ENCODE data around the gene EIPR1. TPM values are rescaled to one million over a fixed set of nuclear protein-coding genes. Genes with fewer than 3 reads are reported as not detected.

EIPR1 gene
- total RNA-seq, 4 donors from 2014 or later: 13.8 to 19.0 (median 15.3) TPM

GRCh38 chr2:3388412-3388738 lies 10.8 kb upstream of the EIPR1 start:
- intact Hi-C loops (cut with DNase I): no loop called here
- H3K4me1 ChIP-seq: peaks cover 0 to 6% (median 0%) of the 10 kb centered on the region in 4 donors
- DNase-seq (ENCODE audit: extremely low spot score): no peak
- H3K4me3 ChIP-seq: no peak overlapping the region
- no peak for TF ChIP-seq POLR2A (IDR thresholded peaks at IDR 0.05; ENCODE audit: low read depth)
- H3K9me3 ChIP-seq: no peaks in the 10 kb centered on the region
- no peak overlapping the region for H3K27ac ChIP-seq (replicated peaks in 1 of 4)
- 95% methylated on average over 11 of the region's 31 CpGs for WGBS
- H3K27me3 ChIP-seq: no peaks in the 10 kb centered on the region
- H3K36me3 ChIP-seq: peaks cover 26 to 71% (median 48%) of the 10 kb centered on the region in 4 donors

DNA sequence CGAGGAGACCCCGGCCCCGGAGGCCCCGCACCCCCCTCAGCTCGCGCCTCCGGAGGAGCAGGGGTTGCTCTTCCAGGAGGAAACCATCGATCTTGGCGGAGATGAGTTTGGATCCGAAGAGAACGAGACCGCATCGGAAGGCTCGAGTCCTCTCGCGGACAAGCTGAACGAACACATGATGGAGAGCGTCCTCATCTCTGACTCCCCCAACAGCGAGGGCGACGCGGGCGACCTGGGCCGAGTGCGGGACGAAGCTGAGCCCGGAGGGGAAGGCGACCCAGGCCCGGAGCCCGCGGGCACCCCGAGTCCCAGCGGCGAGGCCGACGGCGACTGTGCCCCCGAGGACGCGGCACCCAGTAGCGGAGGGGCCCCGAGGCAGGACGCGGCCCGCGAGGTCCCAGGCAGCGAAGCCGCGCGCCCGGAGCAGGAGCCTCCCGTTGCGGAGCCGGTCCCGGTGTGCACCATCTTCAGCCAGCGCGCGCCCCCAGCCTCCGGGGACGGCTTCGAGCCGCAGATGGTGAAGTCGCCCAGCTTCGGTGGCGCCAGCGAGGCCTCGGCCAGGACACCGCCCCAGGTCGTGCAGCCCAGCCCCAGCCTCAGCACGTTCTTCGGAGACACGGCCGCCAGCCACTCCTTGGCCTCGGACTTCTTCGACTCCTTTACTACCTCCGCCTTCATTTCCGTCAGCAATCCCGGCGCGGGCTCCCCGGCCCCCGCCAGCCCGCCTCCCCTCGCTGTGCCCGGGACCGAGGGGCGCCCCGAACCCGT lies 10.2 kb upstream of the EIPR1 start:
- TF ChIP-seq EP300 (IDR thresholded peaks at IDR 0.05) (no peak), CTCF (IDR thresholded peaks at IDR 0.05) (no peak), POLR2AphosphoS5 (IDR thresholded peaks at IDR 0.05) (no peak), POLR2A (IDR thresholded peaks at IDR 0.05; ENCODE audit: low read depth) (no peak)
- no peaks in the 10 kb centered on the region for H3K9me3 ChIP-seq
- intact Hi-C loops (cut with DNase I): no loop called here
- WGBS: 92% methylated on average over 51 of the region's 89 CpGs
- H3K4me1 ChIP-seq: peaks cover 0 to 6% (median 0%) of the 10 kb centered on the region in 4 donors
- DNase-seq (ENCODE audit: extremely low spot score): peak; percentile 55
- H3K36me3 ChIP-seq: peaks cover 26 to 71% (median 48%) of the 10 kb centered on the region in 4 donors
- no peak overlapping the region for H3K4me3 ChIP-seq
- no peaks in the 10 kb centered on the region for H3K27me3 ChIP-seq
- no peak overlapping the region for H3K27ac ChIP-seq (replicated peaks in 1 of 4)

GRCh38 chr2:3387011-3387410 lies 9.4 kb upstream of the EIPR1 start:
- no peak for DNase-seq (ENCODE audit: extremely low spot score)
- Histone ChIP-seq H3K4me1 (peaks cover 0 to 6% (median 0%) of the 10 kb centered on the region in 4 donors), H3K9me3 (no peaks in the 10 kb centered on the region), H3K4me3 (no peak overlapping the region), H3K27me3 (no peaks in the 10 kb centered on the region), H3K27ac (replicated peaks in 1 of 4) (no peak overlapping the region), H3K36me3 (peaks cover 26 to 72% (median 46%) of the 10 kb centered on the region in 4 donors)
- intact Hi-C loops (cut with DNase I): no loop called here
- WGBS: 85% methylated on average over 5 of the region's 5 CpGs
- no peak for TF ChIP-seq POLR2A (IDR thresholded peaks at IDR 0.05; ENCODE audit: low read depth)
- TF ChIP-seq POLR2AphosphoS5 (IDR thresholded peaks at IDR 0.05): no peak
- no peak for TF ChIP-seq EP300 (IDR thresholded peaks at IDR 0.05)
- TF ChIP-seq CTCF (IDR thresholded peaks at IDR 0.05): no peak

GRCh38 chr2:3386448-3386958 lies 8.9 kb upstream of the EIPR1 start:
- Histone ChIP-seq H3K9me3 (no peaks in the 10 kb centered on the region), H3K36me3 (peaks cover 26 to 67% (median 42%) of the 10 kb centered on the region in 4 donors)

More at GRCh38 chr2:3386448-3386958, 8.9 kb upstream of the EIPR1 start:
- intact Hi-C loops (cut with DNase I): no loop called here
- 85% methylated on average over 10 of the region's 10 CpGs for WGBS
- no peak for DNase-seq (ENCODE audit: extremely low spot score)
- Histone ChIP-seq H3K4me3 (no peak overlapping the region), H3K27ac (replicated peaks in 1 of 4) (no peak overlapping the region), H3K4me1 (peaks cover 0 to 6% (median 0%) of the 10 kb centered on the region in 4 donors), H3K27me3 (no peaks in the 10 kb centered on the region)
- TF ChIP-seq POLR2A (IDR thresholded peaks at IDR 0.05; ENCODE audit: low read depth): no peak
- TF ChIP-seq POLR2AphosphoS5 (IDR thresholded peaks at IDR 0.05): no peak
- TF ChIP-seq EP300 (IDR thresholded peaks at IDR 0.05): no peak
- TF ChIP-seq CTCF (IDR thresholded peaks at IDR 0.05): no peak

Measured in esophagus muscularis mucosa (tissue), 4 donors.